CD14-positive monocyte (primary cell): ENCODE results near the gene ARHGAP45. TPM values are rescaled to one million over a fixed set of nuclear protein-coding genes. Genes with fewer than 3 reads are reported as not detected.
"Not testable (repeated sequence)": the region's sequence is repeated elsewhere in the genome, so short reads cannot be mapped to it uniquely, and the experiment has no call there.

Experiments used
- DNase-seq, 3 donors: peaks; one replicate each; pipeline ENCODE4 v3.0.0-alpha.2; 2011 to 2022
- H2AFZ ChIP-seq: 2 replicates; pipeline ENCODE4 v1.6.0; 2012; ENCODE audit warnings: mild to moderate bottlenecking, low read depth, low read length, inconsistent platforms; ENCODE audit not compliant: insufficient read depth, poor library complexity, severe bottlenecking
- H3K27ac ChIP-seq, 2 donors: 1 replicate in 1 of 2; 2 replicates in 1 of 2; pipeline ENCODE4 v1.5.1; 2012 to 2013; ENCODE audit warnings: low read length in 2 of 2, control low read depth in 1 of 2, inconsistent platforms in 1 of 2, low read depth in 1 of 2, mild to moderate bottlenecking in 1 of 2
- H3K27me3 ChIP-seq, 2 donors: one replicate each; pipeline versions ENCODE4 v1.6.0 to v1.6.1; 2011 to 2013; ENCODE audit warnings: low read length in 2 of 2; ENCODE audit not compliant: control insufficient read depth in 2 of 2, insufficient read depth in 2 of 2
- H3K36me3 ChIP-seq, 2 donors: replicated peaks in 1 of 2; 1 replicate in 1 of 2; 2 replicates in 1 of 2; pipeline versions ENCODE4 v1.5.1 to v1.6.1; 2012 to 2013; ENCODE audit warnings: low read length in 2 of 2, control low read depth in 1 of 2, inconsistent platforms in 1 of 2, mild to moderate bottlenecking in 1 of 2; ENCODE audit not compliant: insufficient read depth in 2 of 2, control insufficient read depth in 1 of 2
- H3K4me1 ChIP-seq, 2 donors: 1 replicate in 1 of 2; 2 replicates in 1 of 2; pipeline versions ENCODE4 v1.5.1 to v1.6.1; 2012 to 2013; ENCODE audit warnings: low read length in 2 of 2, control low read depth in 1 of 2, inconsistent platforms in 1 of 2, mild to moderate bottlenecking in 1 of 2, moderate library complexity in 1 of 2; ENCODE audit not compliant: insufficient read depth in 2 of 2, control insufficient read depth in 1 of 2
- H3K4me2 ChIP-seq: replicated peaks from 2 replicates; pipeline ENCODE3; 2012; ENCODE audit warnings: low read length, moderate library complexity, mild to moderate bottlenecking; ENCODE audit not compliant: poor library complexity, severe bottlenecking; ENCODE audit errors: extremely low read depth
- H3K4me3 ChIP-seq, 3 experiments: fragments of 200-600 bp in 1 of 3; sonication (generic) in 1 of 3; replicated peaks in 1 of 3; 1 replicate in 2 of 3; 2 replicates in 1 of 3; pipeline ENCODE4 v1.5.1; 2011 to 2013; ENCODE audit warnings: low read length in 3 of 3, mild to moderate bottlenecking in 3 of 3, control low read depth in 2 of 3, low read depth in 2 of 3, inconsistent platforms in 1 of 3, moderate library complexity in 1 of 3
- H3K79me2 ChIP-seq: 2 replicates; pipeline ENCODE4 v1.6.0; 2012; ENCODE audit warnings: mild to moderate bottlenecking, control low read depth, inconsistent platforms, low read length, moderate library complexity; ENCODE audit not compliant: insufficient read depth
- H3K9ac ChIP-seq: 2 replicates; pipeline ENCODE4 v1.6.0; 2017; ENCODE audit warnings: low read length, mild to moderate bottlenecking; ENCODE audit not compliant: insufficient read depth, poor library complexity, severe bottlenecking
- H3K9me3 ChIP-seq, 2 donors: replicated peaks in 1 of 2; 1 replicate in 1 of 2; 2 replicates in 1 of 2; pipeline versions ENCODE4 v1.5.1 to v1.6.1; 2012 to 2013; ENCODE audit warnings: low read length in 2 of 2, control low read depth in 1 of 2; ENCODE audit not compliant: control insufficient read depth in 1 of 2, insufficient read depth in 1 of 2
- H4K20me1 ChIP-seq: 2 replicates; pipeline ENCODE4 v1.6.0; 2012; ENCODE audit warnings: mild to moderate bottlenecking, low read length, control low read depth, moderate library complexity; ENCODE audit not compliant: insufficient read depth
- H3K27ac Mint-ChIP-seq, 7 donors: one replicate each; pipeline ENCODE4 v1.8.0; 2020; ENCODE audit warnings: mild to moderate bottlenecking in 7 of 7, mixed read lengths in 7 of 7, moderate library complexity in 6 of 7, inconsistent platforms in 2 of 7
- H3K27me3 Mint-ChIP-seq, 3 donors: one replicate each; pipeline ENCODE4 v1.8.0; 2021 to 2022; ENCODE audit warnings: low read depth in 3 of 3, mild to moderate bottlenecking in 3 of 3, mixed read lengths in 3 of 3, moderate library complexity in 3 of 3, inconsistent platforms in 1 of 3
- H3K36me3 Mint-ChIP-seq, 2 donors: one replicate each; pipeline ENCODE4 v1.8.0; 2020; ENCODE audit warnings: mixed read lengths in 2 of 2, inconsistent platforms in 1 of 2, mild to moderate bottlenecking in 1 of 2
- H3K4me1 Mint-ChIP-seq: one replicate; pipeline ENCODE4 v1.8.0; 2020; ENCODE audit warnings: mild to moderate bottlenecking, mixed read lengths
- H3K4me3 Mint-ChIP-seq, 2 donors: one replicate each; pipeline ENCODE4 v1.8.0; 2020; ENCODE audit warnings: mild to moderate bottlenecking in 2 of 2, mixed read lengths in 2 of 2, moderate library complexity in 1 of 2
- H3K9me3 Mint-ChIP-seq, 7 donors: one replicate each; pipeline ENCODE4 v1.8.0; 2020 to 2022; ENCODE audit warnings: mixed read lengths in 7 of 7, mild to moderate bottlenecking in 6 of 7, moderate library complexity in 6 of 7, inconsistent platforms in 2 of 7
- CTCF ChIP-seq: fragments of 200-600 bp; IDR thresholded peaks from one replicate; pipeline ENCODE4 v1.8.0; 2022; ENCODE audit warnings: antibody characterized with exemption, mild to moderate bottlenecking
- WGBS: methylation state at CpG from one replicate; pipeline ENCODE4 v1.1.5; 2013; ENCODE audit warnings: missing lambda C conversion rate; ENCODE audit not compliant: insufficient coverage; 5-methylcytosine and 5-hydroxymethylcytosine counted together
- intact Hi-C, 2 donors: fragments of 100-400 bp; cut with micrococcal nuclease; formaldehyde crosslinking; loops; one replicate each; pipeline versions ENCODE4 v1.15.0 to v1.15.1; 2023
- polyA plus RNA-seq, 3 donors: library from polyadenylated mRNA; depleted of rRNA in 1 of 3; unstranded in 2 of 3; stranded (reverse) in 1 of 3; fragments of 300-500 nt in 2 of 3; fragments of >200 nt in 1 of 3; fragmentation: Illumina TruSeq in 2 of 3; gene quantifications; 1 replicate in 2 of 3; 2 replicates in 1 of 3; pipeline ENCODE4 v1.2.3, GENCODE V29; 2012 to 2021

The ARHGAP45 gene
- polyA plus RNA-seq, 3 donors: 108 to 308 (median 137) TPM

GRCh38 chr19:1128106-1128505 lies 61.1 kb downstream of the ARHGAP45 start:
- Mint-ChIP-seq H3K9me3 (no peaks in the 10 kb centered on the region), H3K27ac (peak overlapping the region in 3 of 7 donors; percentile 37 to 70 (median 50)), H3K4me1 (peaks cover 20% of the 10 kb centered on the region), H3K27me3 (peaks cover 0 to 2% (median 0%) of the 10 kb centered on the region in 3 donors), H3K4me3 (no peak overlapping the region), H3K36me3 (peaks cover 37 to 66% of the 10 kb centered on the region in 2 donors)
- Histone ChIP-seq H3K79me2 (peaks cover 60% of the 10 kb centered on the region), H3K27me3 (no peaks in the 10 kb centered on the region), H3K9ac (no peak overlapping the region), H3K36me3 (peaks cover 55 to 68% of the 10 kb centered on the region in 2 donors), H3K4me2 (no peak overlapping the region), H4K20me1 (peaks cover 92% of the 10 kb centered on the region), H3K4me3 (no peak overlapping the region), H3K4me1 (peaks cover 23 to 29% of the 10 kb centered on the region in 2 donors), H3K27ac (no peak overlapping the region), H3K9me3 (no peaks in the 10 kb centered on the region), H2AFZ (no peak overlapping the region)
- TF ChIP-seq CTCF: no peak
- DNase-seq: no peak
- intact Hi-C loops: no loop called here
- WGBS: 92% methylated on average over 13 of the region's 17 CpGs

GRCh38 chr19:1129084-1129483 lies 62.1 kb downstream of the ARHGAP45 start:
- H3K27me3 ChIP-seq, DNase-seq, intact Hi-C loops, H3K4me3 ChIP-seq, H3K27ac ChIP-seq, H3K27me3 Mint-ChIP-seq, H2AFZ ChIP-seq, H3K4me2 ChIP-seq, H3K9me3 Mint-ChIP-seq, H3K9me3 ChIP-seq, H3K9ac ChIP-seq: not testable (repeated sequence)
- Histone ChIP-seq H3K4me1 (peaks cover 33 to 39% of the 10 kb centered on the region in 2 donors), H3K79me2 (peaks cover 67% of the 10 kb centered on the region), H3K36me3 (peaks cover 45 to 60% of the 10 kb centered on the region in 2 donors), H4K20me1 (peaks cover 92% of the 10 kb centered on the region)
- Mint-ChIP-seq H3K36me3 (peaks cover 36 to 64% of the 10 kb centered on the region in 2 donors), H3K4me1 (peaks cover 28% of the 10 kb centered on the region), H3K27ac (peak overlapping the region in 2 of 7 donors; percentile 41 to 79), H3K4me3 (peak overlapping the region in 1 of 2 donors; percentile 34)
- 94% methylated on average over 5 of the region's 7 CpGs for whole genome bisulfite sequencing
